Neuron (in vitro differentiated cells): Measurements from ENCODE around the gene EXD3.
A peak's percentile ranks its signal among the peaks of the same experiment; 100 is the strongest.

ENCODE experiments used
- H2AFZ ChIP-seq: one replicate; pipeline ENCODE4 v1.6.1; 2013; ENCODE audit warnings: low read depth, mild to moderate bottlenecking, inconsistent platforms, low read length, moderate library complexity
- H3K27me3 ChIP-seq: one replicate; pipeline ENCODE4 v1.6.1; 2013; ENCODE audit warnings: low read length; ENCODE audit not compliant: insufficient read depth
- H3K36me3 ChIP-seq: one replicate; pipeline ENCODE4 v1.6.1; 2013; ENCODE audit warnings: low read length; ENCODE audit not compliant: insufficient read depth
- H3K4me1 ChIP-seq: one replicate; pipeline ENCODE4 v1.6.1; 2013; ENCODE audit warnings: low read length; ENCODE audit not compliant: insufficient read depth
- H3K4me3 ChIP-seq: 2 replicates; pipeline ENCODE4 v1.5.1; 2013; ENCODE audit warnings: mild to moderate bottlenecking, low read length, moderate library complexity
- H3K9me3 ChIP-seq: one replicate; pipeline ENCODE4 v1.6.1; 2013; ENCODE audit warnings: low read length

EXD3 gene

DNA sequence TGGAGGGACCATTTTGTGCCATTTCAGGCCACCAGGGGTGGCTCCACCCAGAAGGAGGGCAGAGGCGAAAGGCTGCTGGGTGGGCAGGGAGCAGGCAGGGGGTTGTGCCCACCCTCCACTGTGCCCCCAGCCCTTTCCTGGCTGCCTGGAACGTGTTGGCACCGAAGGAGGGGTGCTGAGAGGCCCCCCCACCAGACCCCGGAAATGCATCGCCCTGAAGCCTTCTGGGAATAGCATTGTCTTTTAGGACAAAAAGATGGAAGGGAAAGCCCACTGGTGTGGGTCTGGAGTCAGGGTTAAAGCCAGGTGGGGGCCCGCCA is 5.3 kb upstream of the EXD3 start:
- H3K36me3 ChIP-seq, result no peaks in the 10 kb centered on the region
- no peaks in the 10 kb centered on the region for H3K9me3 ChIP-seq
- no peak overlapping the region for H3K4me3 ChIP-seq
- H3K27me3 ChIP-seq, result peaks cover 1% of the 10 kb centered on the region
- H2AFZ ChIP-seq, result no peak overlapping the region
- H3K4me1 ChIP-seq, result no peaks in the 10 kb centered on the region

DNA sequence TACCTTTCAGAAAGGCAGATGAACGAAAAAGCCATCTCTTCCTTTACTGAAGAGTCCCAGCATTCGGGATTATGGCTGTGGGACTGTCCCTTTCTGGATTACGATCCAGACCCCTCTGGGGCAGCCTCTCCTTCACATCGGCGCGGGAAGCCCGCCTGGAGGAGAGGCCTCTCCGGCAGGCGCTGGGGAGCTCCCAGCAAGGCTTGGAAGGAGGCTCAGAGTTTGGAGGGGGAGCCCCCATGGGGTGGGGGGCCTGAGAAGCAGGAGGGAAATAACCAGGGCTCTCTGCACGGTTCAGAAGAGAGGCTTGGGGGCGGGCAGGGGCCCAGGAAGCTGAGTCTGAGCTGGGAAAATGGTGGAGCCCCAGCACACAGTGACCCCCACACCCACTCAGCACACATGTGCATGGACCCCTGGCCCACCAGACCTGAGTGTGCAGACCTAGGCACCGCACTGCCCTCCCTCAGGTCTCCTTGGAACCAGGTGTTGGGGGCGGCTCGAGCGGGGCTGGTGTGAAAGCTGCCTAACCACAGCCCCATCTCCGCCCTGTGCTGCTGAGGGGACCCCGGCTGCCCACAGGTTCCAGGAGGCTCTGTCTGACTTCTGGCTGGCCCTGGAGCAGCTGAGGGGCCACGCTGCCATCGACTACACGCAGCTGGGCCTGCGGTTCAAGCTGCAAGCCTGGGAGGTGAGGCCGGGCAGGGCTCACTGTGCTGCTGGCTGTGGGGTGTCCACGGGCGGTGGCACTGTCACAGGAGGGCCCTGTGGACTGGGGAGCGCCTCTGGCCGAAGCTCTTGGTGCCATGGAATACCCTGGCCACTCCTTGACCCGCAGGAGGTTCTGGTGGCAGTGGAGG is 4.7 kb upstream of the EXD3 start:
- no peaks in the 10 kb centered on the region for H3K36me3 ChIP-seq
- H3K27me3 ChIP-seq, result no peaks in the 10 kb centered on the region
- H3K4me3 ChIP-seq, result no peak overlapping the region
- H2AFZ ChIP-seq, result no peak overlapping the region
- no peaks in the 10 kb centered on the region for H3K9me3 ChIP-seq
- H3K4me1 ChIP-seq, result no peaks in the 10 kb centered on the region

DNA sequence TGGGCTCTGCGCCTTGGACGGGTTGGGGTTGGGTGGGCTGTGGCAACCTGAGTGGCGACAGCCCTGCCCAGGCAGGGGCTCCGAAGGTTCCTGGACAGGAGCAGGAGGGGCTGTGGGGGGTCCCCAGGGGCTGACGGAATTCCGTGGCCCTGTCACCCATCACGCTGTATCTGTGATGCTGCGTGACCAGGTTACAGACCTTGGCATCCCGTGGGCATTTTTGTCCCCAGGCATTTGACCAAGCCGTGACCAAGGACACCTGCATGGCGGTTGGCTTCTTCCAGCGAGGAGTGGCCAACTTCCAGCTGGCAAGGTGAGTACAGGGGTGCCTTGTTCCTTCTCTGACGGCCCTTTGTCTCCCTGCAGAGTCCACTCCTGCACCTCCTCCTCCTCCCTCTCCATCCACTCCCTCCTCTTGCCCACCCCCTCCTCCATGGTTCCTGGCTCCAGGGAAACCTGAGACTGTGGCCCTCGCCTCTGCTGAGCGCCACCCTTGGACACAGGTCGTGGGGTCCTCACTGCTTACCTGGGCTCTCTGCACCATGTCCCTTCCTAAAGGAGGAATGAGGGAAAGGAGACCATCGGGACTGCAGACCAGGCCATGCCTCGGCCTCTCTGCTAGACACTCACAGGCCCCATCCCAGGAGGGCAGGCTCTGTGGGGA is 3.2 kb upstream of the EXD3 start:
- H3K9me3 ChIP-seq, result no peaks in the 10 kb centered on the region
- H3K27me3 ChIP-seq, result no peaks in the 10 kb centered on the region
- H3K4me1 ChIP-seq, result peaks cover 11% of the 10 kb centered on the region

DNA sequence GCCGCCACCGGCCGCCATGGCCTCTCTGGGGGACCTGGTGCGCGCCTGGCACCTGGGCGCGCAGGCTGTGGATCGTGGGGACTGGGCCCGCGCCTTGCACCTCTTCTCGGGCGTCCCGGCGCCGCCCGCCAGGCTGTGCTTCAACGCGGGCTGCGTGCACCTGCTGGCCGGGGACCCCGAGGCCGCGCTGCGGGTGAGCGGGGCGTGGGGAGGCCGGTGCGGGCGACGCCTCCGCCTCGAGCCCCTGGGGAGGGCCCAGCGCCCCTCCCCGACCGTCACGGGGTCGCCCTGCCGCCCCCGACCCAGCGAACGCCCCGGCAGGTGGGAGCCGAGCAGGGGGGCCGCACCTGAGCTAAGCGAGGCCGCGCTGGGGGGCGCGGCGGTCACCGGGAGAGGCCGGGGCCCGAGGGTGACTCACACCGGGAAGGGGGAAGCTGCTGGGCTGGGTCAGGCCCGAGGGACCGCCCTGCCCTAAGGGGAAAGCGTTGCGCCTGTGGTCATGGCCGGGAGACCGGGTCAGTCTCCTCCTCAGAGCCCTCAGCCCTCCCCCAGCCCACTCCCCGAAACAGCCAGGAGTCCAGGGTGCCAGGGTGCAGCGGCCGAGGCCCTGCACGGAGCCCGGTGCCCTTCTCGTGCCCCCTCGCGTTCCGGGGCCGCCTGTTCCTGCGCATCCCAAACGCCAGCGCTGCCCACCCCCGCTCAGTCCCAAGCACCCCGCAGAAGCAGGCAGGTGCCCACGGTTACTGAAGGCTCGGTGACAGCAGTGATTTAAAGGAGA is 741 bp upstream of the EXD3 start:
- Histone ChIP-seq H3K4me3 (peak overlapping the region; percentile 17), H3K9me3 (no peaks in the 10 kb centered on the region), H3K27me3 (no peaks in the 10 kb centered on the region), H3K36me3 (no peaks in the 10 kb centered on the region), H2AFZ (peak overlapping the region; percentile 62), H3K4me1 (peaks cover 11% of the 10 kb centered on the region)

More for the DNA sequence above, 3.2 kb upstream of the EXD3 start:
- Histone ChIP-seq H2AFZ (no peak overlapping the region), H3K36me3 (no peaks in the 10 kb centered on the region), H3K4me3 (no peak overlapping the region)

DNA sequence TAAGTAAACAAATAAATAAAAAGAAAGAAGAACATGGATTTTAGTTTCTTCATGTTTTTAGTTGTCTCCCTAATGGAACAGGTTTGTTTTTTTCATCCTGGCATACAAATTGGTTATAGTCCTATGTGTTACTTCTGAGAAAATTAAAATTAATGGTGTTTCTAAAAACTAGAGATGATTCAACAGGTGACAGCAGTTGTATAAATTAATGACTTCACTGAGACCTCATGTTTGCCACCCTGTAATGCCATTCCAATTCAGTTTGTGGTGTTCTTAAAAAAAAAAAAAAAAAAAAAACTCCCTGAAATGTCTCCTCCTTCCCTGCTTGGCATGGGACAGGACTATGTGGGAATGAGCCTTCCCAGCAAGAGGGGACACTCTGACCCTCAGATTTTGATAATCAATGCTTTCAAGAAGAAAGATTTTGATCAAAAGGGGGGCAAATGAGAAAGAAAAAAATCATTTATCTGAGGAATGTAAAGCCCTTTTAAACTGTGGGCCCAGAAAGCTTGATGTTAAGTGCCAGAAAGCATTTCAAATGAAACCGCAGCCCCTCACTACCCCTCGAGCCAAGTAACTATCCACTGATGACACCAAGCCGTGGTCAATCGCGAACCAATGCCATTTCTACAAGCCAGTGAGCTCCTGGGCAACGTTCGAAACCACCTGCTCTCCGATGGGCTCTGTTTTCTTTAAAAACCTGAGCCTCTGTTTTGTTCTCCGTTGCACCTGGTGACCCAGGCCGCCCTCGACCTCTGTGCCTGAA is 941 bp downstream of the EXD3 start:
- H3K4me1 ChIP-seq, result peaks cover 11% of the 10 kb centered on the region
- H3K36me3 ChIP-seq, result no peaks in the 10 kb centered on the region
- H3K27me3 ChIP-seq, result no peaks in the 10 kb centered on the region
- peak overlapping the region; percentile 95 for H2AFZ ChIP-seq
- peak overlapping the region; percentile 66 for H3K4me3 ChIP-seq
- peaks cover 2% of the 10 kb centered on the region for H3K9me3 ChIP-seq

DNA sequence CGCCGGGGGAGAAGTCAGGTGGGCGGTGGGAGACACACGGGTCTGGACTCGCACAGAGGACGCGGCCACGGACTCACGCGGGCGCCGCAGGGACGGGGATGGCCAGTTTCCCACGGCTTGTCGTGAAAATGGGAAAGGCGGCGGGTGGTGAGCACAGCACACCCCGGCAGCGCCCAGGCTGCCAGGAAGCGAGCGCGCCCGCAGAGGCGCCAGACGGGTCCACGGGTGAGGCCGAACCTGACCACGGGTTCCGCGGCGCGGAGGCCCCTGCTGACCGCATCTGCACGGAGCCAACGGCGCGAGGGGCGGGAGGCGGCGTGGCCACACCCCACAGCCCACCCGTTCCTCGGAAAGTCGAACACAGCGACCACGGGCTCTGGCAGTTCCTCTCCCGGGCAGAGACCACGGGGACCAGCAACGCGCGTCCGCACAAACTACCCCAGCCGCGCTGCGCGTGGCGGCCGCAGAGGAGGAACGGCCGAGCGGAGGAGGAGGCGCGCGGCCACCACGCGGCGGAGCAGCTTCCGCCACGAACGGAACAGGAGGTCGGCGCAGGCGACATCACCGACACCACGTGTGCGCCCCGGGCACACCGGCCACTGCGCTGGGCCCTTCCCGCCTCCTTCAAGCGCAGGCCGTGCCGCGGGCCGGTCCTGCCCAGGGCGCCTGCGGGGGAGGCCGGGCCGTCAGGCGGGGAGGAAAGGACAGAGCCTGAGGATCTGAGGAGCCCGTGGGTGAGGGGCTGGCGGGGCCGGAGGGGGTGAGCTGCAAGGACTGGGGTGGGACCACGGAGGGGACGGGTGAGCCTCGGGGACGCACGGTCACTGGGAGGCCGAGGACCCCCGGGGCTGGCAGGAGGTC is 5.6 kb downstream of the EXD3 start:
- H3K4me1 ChIP-seq, result peaks cover 12% of the 10 kb centered on the region
- no peak overlapping the region for H2AFZ ChIP-seq
- no peaks in the 10 kb centered on the region for H3K36me3 ChIP-seq
- H3K9me3 ChIP-seq, result peaks cover 4% of the 10 kb centered on the region
- no peak overlapping the region for H3K4me3 ChIP-seq
- H3K27me3 ChIP-seq, result no peaks in the 10 kb centered on the region

DNA sequence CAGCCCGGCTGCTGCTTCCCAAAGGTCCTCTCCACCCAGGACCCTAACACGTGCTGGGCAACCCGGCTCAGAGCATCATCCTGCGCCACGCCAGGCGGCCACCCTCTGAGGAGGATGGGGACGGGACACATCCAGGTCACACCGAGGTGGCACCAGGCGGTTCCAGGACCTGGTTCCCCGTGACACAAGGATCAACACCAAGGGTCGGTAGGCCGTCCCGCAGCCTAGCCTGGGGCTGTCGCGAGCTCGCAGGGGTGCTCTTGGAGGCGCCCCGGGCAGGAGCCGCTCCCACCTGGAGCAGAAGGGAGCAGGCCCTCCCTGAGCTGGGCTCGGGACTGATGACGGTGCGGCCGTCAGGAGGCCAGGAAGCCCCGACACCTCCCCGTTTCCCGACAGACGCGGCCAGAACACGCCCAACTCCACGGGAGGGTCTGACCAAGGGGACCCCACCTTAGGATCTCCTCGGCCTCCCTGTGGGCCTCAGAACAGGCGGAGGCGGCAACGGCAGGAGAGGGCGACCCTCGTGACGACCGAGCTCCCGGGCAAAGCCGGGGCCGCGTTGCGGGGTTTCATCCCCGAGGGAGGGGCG is 6.3 kb downstream of the EXD3 start:
- Histone ChIP-seq H3K4me3 (no peak overlapping the region), H3K27me3 (no peaks in the 10 kb centered on the region), H3K9me3 (peaks cover 4% of the 10 kb centered on the region), H3K36me3 (no peaks in the 10 kb centered on the region), H3K4me1 (peaks cover 6% of the 10 kb centered on the region), H2AFZ (no peak overlapping the region)

DNA sequence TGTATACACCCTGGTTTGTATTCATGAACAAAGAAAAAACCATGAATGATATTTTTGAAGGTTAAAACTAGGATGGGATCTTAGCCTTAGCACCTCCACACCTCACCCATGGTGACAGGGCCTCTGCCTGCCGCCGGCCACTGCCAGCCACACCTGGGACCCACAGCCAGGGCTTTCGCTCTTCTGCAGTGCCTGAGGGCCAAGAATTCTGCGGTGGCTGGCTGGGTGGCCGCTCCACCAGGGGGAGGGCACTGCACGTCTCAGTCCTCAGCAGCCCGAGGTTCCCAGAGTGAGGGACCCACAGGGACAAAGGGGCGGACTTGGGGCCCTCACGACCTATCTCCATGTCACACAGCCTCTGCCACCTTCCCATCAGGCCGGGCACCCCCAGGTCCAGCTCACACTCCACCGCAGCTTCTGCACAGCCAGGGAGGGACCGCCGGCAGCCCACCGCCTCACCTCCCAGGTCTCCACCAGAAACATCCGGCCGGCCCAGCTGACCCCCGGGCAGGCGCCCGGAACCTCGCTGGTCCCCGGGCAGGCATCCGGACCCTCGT is 6.9 kb downstream of the EXD3 start:
- H3K36me3 ChIP-seq, result no peaks in the 10 kb centered on the region
- peaks cover 2% of the 10 kb centered on the region for H3K4me1 ChIP-seq
- H3K27me3 ChIP-seq, result no peaks in the 10 kb centered on the region
- H2AFZ ChIP-seq, result no peak overlapping the region
- H3K4me3 ChIP-seq, result no peak overlapping the region
- peaks cover 4% of the 10 kb centered on the region for H3K9me3 ChIP-seq

DNA sequence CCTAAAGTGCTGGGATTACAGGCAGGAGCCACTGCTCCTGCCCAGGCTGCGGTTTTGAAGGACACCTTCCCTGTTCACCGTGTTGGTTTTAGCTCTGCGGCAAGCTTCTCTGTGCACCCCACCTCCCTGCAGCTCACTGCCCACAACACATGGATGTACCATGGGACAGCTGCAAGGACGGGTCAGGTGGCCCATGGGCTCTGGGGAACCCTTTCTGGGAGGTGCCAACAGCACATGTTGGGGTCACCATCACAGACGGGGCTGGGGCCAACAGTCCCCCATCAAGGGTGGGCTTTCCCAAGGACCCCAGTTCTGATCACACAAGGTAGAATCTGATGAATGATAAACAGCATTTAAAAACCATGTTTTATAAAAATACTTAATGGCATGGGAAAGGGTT is 7.5 kb downstream of the EXD3 start:
- no peak overlapping the region for H3K4me3 ChIP-seq
- H3K27me3 ChIP-seq, result no peaks in the 10 kb centered on the region

DNA sequence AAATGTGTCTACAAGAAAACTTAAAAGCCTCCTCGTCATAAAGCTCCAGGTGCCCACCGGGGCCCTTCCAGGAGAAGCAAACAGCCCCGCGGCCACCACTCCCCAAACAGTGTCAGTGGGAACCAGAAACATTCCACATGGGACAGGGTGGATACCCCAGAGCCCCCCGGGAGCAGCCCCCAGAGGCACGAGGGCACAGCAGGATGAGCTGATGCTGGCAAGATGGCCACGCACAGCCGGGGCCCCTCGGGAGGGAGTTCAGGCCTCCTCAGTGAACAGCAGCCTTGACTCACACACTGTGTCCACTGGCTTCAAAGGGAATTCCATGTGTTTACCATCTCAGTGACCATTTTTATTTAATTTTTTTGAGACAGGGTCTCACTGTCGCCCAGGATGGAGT is 10.5 kb downstream of the EXD3 start:
- Histone ChIP-seq H3K27me3 (no peaks in the 10 kb centered on the region), H3K9me3 (peaks cover 2% of the 10 kb centered on the region), H3K4me1 (peaks cover 4% of the 10 kb centered on the region), H3K36me3 (no peaks in the 10 kb centered on the region), H2AFZ (no peak overlapping the region), H3K4me3 (no peak overlapping the region)

More for the DNA sequence above, 7.5 kb downstream of the EXD3 start:
- Histone ChIP-seq H3K9me3 (peaks cover 4% of the 10 kb centered on the region), H3K36me3 (no peaks in the 10 kb centered on the region), H2AFZ (no peak overlapping the region), H3K4me1 (peaks cover 2% of the 10 kb centered on the region)

DNA sequence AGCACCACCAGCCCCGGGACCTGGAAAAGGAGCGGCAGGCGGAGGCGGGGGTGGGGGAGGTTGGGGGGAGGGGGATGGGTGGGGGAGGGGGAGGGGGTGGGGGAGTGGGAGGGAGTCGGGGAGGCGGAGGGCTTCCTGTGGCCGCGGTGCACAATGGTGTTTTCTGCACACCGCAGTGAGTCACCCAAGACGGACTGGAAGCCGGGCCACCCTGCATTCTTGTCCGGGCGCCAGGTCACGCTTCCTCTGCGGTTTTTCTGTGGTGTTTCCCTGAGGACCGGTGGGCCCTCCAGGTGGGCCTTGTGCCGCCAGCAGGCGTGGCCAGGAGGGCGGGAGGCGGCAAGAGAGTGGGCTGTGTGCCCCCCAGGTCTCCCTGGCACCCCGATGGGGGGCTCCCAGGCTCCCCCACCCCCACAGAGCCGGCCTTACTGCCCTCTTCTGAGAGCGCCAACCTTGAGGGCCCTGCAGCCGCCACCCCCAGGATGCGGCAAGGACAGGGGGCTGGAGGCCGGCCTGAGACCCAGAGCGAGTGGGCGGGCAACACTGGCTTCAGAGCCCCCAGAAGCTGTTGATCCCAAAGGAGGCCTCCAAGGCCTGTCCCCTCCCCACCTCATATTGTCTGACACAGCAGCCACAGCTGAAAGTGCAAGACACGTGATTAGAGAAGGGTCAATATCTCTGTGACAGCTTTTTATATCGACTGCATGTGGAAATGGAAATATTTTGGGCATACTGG is 11.1 kb downstream of the EXD3 start:
- no peaks in the 10 kb centered on the region for H3K36me3 ChIP-seq
- peaks cover 2% of the 10 kb centered on the region for H3K9me3 ChIP-seq
- H3K4me3 ChIP-seq, result no peak overlapping the region
- peaks cover 4% of the 10 kb centered on the region for H3K4me1 ChIP-seq
- no peak overlapping the region for H2AFZ ChIP-seq
- H3K27me3 ChIP-seq, result no peaks in the 10 kb centered on the region
